ENCODE results near the gene NIFK. TPM values are rescaled to one million over a fixed set of nuclear protein-coding genes. Genes with fewer than 3 reads are reported as not detected.
"Not testable (repeated sequence)": the region's sequence is repeated elsewhere in the genome, so short reads cannot be mapped to it uniquely, and the experiment has no call there.

NIFK gene
- total and polyA plus RNA-seq, 2 donors from 2014 or later: 33.4 to 40.4 TPM

DNA sequence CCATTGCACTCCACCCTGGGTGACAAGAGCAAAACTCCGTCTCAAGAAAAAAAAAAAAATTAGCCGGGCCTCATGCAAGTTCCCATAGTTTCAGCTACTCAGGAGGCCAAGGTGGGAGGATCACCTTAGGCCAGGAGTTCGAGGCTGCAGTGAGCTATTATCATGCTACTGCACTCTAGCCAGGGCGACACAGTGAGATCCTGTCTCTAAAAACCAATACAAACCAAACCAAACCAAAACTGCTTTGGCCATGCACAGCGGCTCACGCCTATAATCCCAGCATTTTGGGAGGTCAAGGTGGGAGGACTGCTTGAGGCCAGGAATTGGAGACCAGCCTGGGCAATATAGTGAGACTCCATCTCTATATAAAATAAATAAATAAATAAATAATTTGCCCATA, 19.1 kb downstream of the NIFK start:
- TF ChIP-seq, protein P1, sequence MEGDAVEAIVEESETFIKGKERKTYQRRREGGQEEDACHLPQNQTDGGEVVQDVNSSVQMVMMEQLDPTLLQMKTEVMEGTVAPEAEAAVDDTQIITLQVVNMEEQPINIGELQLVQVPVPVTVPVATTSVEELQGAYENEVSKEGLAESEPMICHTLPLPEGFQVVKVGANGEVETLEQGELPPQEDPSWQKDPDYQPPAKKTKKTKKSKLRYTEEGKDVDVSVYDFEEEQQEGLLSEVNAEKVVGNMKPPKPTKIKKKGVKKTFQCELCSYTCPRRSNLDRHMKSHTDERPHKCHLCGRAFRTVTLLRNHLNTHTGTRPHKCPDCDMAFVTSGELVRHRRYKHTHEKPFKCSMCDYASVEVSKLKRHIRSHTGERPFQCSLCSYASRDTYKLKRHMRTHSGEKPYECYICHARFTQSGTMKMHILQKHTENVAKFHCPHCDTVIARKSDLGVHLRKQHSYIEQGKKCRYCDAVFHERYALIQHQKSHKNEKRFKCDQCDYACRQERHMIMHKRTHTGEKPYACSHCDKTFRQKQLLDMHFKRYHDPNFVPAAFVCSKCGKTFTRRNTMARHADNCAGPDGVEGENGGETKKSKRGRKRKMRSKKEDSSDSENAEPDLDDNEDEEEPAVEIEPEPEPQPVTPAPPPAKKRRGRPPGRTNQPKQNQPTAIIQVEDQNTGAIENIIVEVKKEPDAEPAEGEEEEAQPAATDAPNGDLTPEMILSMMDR (IDR thresholded peaks at IDR 0.05; ENCODE audit: borderline replicate concordance, extremely low read depth, insufficient read depth): no peak
- Histone ChIP-seq H3K27me3 (ENCODE audit: control insufficient read depth, insufficient read depth, low read length) (no peaks in the 10 kb centered on the region), H3K9ac (ENCODE audit: low read length in 3 of 3) (no peak overlapping the region), H3K4me3 (ENCODE audit: low read length in 3 of 3) (no peak overlapping the region), H3K4me1 (ENCODE audit: control insufficient read depth in 2 of 3, insufficient read depth in 2 of 3, low read depth in 1 of 3, low read length in 3 of 3) (peaks cover 0 to 5% (median 0%) of the 10 kb centered on the region in 3 donors), H3K27ac (ENCODE audit: low read depth in 2 of 2, low read length in 2 of 2) (no peak overlapping the region), H3K9me3 (ENCODE audit: control insufficient read depth in 2 of 3, insufficient read depth in 1 of 3, low read length in 3 of 3) (no peaks in the 10 kb centered on the region), H3K36me3 (ENCODE audit: control insufficient read depth in 2 of 3, insufficient read depth in 3 of 3, low read length in 3 of 3) (no peaks in the 10 kb centered on the region)
- FAIRE-seq (no peak), DNase-seq (no peak)
- intact Hi-C loops (cut with DNase I): no loop called here

DNA sequence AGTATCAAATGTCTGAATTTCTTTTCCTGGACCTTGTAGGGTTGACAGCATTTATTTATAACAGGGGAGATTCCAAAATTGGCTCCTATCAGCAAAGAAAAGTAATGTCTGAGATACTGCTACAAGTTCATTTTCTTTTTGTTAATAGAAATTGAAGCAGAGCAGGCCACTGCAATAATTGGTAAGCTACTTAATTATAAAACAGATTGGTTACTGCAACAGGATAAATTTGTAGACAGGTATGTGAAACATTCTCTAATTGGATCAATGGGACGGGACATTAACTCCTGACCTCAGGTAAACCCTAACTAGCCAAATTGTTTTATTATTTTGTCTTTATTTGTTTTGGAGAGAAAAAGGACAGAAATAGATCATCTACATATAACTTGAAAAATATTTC, 20.5 kb downstream of the NIFK start:
- peaks cover 0 to 5% (median 0%) of the 10 kb centered on the region in 3 donors for H3K4me1 ChIP-seq (ENCODE audit: control insufficient read depth in 2 of 3, insufficient read depth in 2 of 3, low read depth in 1 of 3, low read length in 3 of 3)
- H3K4me3 ChIP-seq (ENCODE audit: low read length in 3 of 3): no peak overlapping the region
- H3K27ac ChIP-seq (ENCODE audit: low read depth in 2 of 2, low read length in 2 of 2): peak overlapping the region in 1 of 2 donors; percentile 17
- H3K9ac ChIP-seq (ENCODE audit: low read length in 3 of 3): no peak overlapping the region
- intact Hi-C loops (cut with DNase I): no loop called here
- DNase-seq (peak in 2 of 5 donors; percentile 31 to 38), FAIRE-seq (no peak)
- H3K36me3 ChIP-seq (ENCODE audit: control insufficient read depth in 2 of 3, insufficient read depth in 3 of 3, low read length in 3 of 3): no peaks in the 10 kb centered on the region
- TF ChIP-seq, protein P1 (IDR thresholded peaks at IDR 0.05; ENCODE audit: borderline replicate concordance, extremely low read depth, insufficient read depth): no peak
- no peaks in the 10 kb centered on the region for H3K9me3 ChIP-seq (ENCODE audit: control insufficient read depth in 2 of 3, insufficient read depth in 1 of 3, low read length in 3 of 3)
- no peaks in the 10 kb centered on the region for H3K27me3 ChIP-seq (ENCODE audit: control insufficient read depth, insufficient read depth, low read length)

DNA sequence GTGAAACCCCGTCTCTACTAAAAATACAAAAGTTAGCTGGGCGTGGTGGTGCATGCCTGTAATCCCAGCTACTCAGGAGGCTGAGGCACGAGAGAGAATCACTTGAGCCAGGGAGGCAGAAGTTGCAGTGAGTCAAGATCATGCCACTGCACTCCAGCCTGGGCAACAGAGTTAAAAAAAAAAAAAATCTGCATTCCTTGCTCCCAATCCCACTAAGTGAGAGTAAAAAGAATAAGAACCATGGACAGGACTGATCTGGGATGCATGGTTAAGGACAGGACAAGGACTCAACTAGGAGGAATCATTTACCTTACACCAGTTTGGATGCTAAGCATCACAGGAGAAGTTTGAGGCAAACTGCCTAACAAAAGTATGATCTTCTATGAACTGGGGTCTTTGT, 25.2 kb downstream of the NIFK start:
- H3K4me3 ChIP-seq (ENCODE audit: low read length in 3 of 3); H3K27me3 ChIP-seq (ENCODE audit: control insufficient read depth, insufficient read depth, low read length); H3K36me3 ChIP-seq (ENCODE audit: control insufficient read depth in 2 of 3, insufficient read depth in 3 of 3, low read length in 3 of 3); intact Hi-C loops (cut with DNase I); H3K9me3 ChIP-seq (ENCODE audit: control insufficient read depth in 2 of 3, insufficient read depth in 1 of 3, low read length in 3 of 3); FAIRE-seq; H3K27ac ChIP-seq (ENCODE audit: low read depth in 2 of 2, low read length in 2 of 2); DNase-seq; H3K9ac ChIP-seq (ENCODE audit: low read length in 3 of 3): not testable (repeated sequence)
- H3K4me1 ChIP-seq (ENCODE audit: control insufficient read depth in 2 of 3, insufficient read depth in 2 of 3, low read depth in 1 of 3, low read length in 3 of 3): peaks cover 0 to 15% (median 0%) of the 10 kb centered on the region in 3 donors

DNA sequence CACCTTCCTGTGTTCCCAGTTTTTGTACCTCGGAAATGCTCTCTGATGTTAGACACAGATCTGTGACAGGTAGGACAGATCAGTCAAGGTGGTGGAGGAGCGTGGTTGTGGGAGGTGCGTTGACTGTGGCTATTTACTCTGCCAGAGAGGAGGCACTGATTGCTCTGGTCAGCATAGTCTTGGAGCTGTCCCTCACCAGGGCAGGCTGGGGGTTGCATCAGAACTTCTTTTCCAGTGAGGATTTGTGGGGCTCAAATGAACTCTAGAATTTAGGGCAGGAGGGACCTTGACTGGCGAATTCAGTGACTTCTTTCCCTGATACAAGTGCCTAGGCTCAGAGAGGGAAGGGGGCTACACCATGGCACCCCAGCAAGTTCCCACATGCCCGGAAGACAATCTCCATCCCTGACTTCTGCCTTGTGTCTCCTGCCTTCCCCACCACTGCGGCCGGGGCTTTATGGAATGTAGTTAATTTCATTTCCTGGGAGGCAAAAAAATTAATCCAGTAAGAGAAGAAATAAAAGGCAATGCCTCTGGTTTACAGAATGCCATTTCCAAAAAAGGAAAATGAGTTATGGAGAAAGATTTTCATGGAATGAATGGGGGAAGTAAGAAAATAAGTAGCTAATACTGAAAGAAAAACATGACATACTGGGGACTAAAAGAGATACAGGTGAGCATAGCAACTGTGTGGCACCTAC, 26.1 kb downstream of the NIFK start:
- no peaks in the 10 kb centered on the region for H3K27me3 ChIP-seq (ENCODE audit: control insufficient read depth, insufficient read depth, low read length)
- H3K4me3 ChIP-seq (ENCODE audit: low read length in 3 of 3): no peak overlapping the region
- H3K36me3 ChIP-seq (ENCODE audit: control insufficient read depth in 2 of 3, insufficient read depth in 3 of 3, low read length in 3 of 3): no peaks in the 10 kb centered on the region
- intact Hi-C loops (cut with DNase I): no loop called here
- FAIRE-seq (no peak), DNase-seq (no peak)
- no peaks in the 10 kb centered on the region for H3K9me3 ChIP-seq (ENCODE audit: control insufficient read depth in 2 of 3, insufficient read depth in 1 of 3, low read length in 3 of 3)
- peaks cover 0 to 11% (median 0%) of the 10 kb centered on the region in 3 donors for H3K4me1 ChIP-seq (ENCODE audit: control insufficient read depth in 2 of 3, insufficient read depth in 2 of 3, low read depth in 1 of 3, low read length in 3 of 3)
- H3K9ac ChIP-seq (ENCODE audit: low read length in 3 of 3): no peak overlapping the region
- TF ChIP-seq, protein P1 (IDR thresholded peaks at IDR 0.05; ENCODE audit: borderline replicate concordance, extremely low read depth, insufficient read depth): no peak
- H3K27ac ChIP-seq (ENCODE audit: low read depth in 2 of 2, low read length in 2 of 2): no peak overlapping the region

Data from kidney (tissue), 14 donors.